Activated T-cell treated with anti-CD3 and anti-CD28 coated beads for 1 hour (primary cell): ENCODE data around the gene EVA1B.

Experiments
- DNase-seq: peaks from one replicate; pipeline ENCODE4 v3.0.0-alpha.2; 2020; ENCODE audit warnings: low read depth

Gene EVA1B

GRCh38 chr1:36279110-36279788 lies 44.2 kb downstream of the EVA1B start:
- no peak for DNase-seq

GRCh38 chr1:36276688-36277087 lies 46.8 kb downstream of the EVA1B start:
- no peak for DNase-seq

DNA sequence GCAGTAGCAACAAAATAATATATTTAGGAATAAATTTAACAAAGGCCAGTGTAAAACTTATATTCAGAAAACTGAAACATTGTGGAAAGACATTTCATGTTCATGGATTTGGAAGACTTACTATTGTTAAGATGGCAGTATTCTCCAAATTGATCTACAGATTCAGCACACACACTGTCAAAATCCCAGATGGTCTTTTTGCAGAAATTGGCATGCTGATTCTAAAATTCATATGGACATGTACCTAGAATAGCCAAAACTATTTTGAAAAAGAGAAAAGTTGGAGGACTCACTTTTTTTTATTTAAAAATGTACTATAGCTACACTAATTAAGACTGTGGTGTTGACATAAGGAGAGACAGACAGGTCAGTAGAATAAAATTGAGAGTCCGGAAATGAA lies 49.2 kb downstream of the EVA1B start:
- no peak for DNase-seq

DNA sequence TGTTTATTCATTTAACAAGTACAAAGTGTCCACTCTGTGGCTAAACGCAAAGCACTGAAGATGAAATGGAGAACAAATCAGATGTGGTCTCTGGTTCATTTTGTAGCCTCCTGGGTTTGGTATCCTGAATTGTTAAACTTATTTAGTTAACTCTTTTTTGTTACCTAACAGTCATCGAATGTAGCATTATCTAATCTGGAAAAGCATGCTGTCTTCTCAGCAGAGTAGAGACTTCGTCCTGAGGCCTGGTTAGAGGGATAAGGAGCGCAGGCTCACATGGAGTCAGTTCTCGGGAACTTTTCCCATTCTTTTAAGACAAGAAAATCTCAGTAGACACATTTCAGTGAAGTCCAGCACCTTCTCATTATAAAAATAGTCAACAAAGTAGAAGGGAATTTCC lies 50.4 kb downstream of the EVA1B start:
- no peak for DNase-seq
